SU-DHL-6 (cell line): ENCODE data around the gene MDH1.

ENCODE experiments used
- EZH2phosphoT487 ChIP-seq: fragments of 200-600 bp; sonication (generic), shearing (Covaris generic); conservative IDR thresholded peaks from 2 replicates; pipeline ENCODE4 v1.6.1; 2018; ENCODE audit warnings: mild to moderate bottlenecking, antibody characterized with exemption, low read length, moderate library complexity, mixed read lengths
- TF ChIP-seq, protein P1 (sequence below): fragments of 200-600 bp; sonication (generic); IDR thresholded peaks from one replicate; pipeline ENCODE4 v1.5.1; 2017; ENCODE audit warnings: antibody characterized with exemption, mild to moderate bottlenecking, low read length, moderate library complexity; ENCODE audit not compliant: insufficient read depth, poor library complexity, severe bottlenecking

DNA sequence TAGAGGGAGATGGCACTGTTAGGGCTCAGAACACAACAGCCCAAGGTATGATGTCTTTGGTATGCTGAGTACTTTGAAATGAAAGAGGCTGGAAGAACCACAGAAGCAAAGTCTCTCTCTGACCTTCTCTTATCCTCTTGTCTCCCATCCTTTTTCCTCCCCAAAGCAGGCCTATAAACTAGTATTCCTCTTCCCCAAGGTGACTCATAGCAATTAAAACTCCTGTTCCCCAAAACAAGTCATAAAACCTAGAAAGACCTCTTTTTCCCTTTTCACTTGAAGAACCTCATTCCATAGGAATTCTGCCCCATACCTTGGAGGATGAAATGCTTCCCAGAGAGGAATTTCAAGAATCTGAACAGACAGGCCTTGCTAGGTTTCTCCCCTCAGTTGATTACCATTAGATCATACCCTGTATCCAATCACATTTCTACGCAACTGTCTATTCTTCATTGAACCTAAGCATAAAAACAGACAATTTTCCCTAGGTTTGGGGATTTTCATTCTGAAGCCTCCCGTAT, 25.7 kb downstream of the MDH1 start:
- TF ChIP-seq, protein P1, sequence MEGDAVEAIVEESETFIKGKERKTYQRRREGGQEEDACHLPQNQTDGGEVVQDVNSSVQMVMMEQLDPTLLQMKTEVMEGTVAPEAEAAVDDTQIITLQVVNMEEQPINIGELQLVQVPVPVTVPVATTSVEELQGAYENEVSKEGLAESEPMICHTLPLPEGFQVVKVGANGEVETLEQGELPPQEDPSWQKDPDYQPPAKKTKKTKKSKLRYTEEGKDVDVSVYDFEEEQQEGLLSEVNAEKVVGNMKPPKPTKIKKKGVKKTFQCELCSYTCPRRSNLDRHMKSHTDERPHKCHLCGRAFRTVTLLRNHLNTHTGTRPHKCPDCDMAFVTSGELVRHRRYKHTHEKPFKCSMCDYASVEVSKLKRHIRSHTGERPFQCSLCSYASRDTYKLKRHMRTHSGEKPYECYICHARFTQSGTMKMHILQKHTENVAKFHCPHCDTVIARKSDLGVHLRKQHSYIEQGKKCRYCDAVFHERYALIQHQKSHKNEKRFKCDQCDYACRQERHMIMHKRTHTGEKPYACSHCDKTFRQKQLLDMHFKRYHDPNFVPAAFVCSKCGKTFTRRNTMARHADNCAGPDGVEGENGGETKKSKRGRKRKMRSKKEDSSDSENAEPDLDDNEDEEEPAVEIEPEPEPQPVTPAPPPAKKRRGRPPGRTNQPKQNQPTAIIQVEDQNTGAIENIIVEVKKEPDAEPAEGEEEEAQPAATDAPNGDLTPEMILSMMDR, result no peak
- no peak for TF ChIP-seq EZH2phosphoT487
